ENCODE measurements around the gene TPCN1. TPM values are rescaled to one million over a fixed set of nuclear protein-coding genes. Genes with fewer than 3 reads are reported as not detected.
A peak's percentile ranks its signal among the peaks of the same experiment; 100 is the strongest.

The TPCN1 gene
- total RNA-seq (2022) (42.7 and 43.0 TPM in 2 replicates), Bru-seq, nascent RNA (percentile 59 among the genes with signal in this experiment), BruChase-seq, experiment 1, labeled RNA remaining after a 6-hour chase (percentile 65 among the genes with signal in this experiment), BruChase-seq, experiment 2, labeled RNA remaining after a 2-hour chase (percentile 59 among the genes with signal in this experiment)
- long read RNA-seq, full-length matches to known transcripts, result 33 of 111 reads
- long read RNA-seq, partial matches to known transcripts, result 38 of 111 reads
- long read RNA-seq, other reads (novel, unspliced or antisense), result 40 of 111 reads

DNA sequence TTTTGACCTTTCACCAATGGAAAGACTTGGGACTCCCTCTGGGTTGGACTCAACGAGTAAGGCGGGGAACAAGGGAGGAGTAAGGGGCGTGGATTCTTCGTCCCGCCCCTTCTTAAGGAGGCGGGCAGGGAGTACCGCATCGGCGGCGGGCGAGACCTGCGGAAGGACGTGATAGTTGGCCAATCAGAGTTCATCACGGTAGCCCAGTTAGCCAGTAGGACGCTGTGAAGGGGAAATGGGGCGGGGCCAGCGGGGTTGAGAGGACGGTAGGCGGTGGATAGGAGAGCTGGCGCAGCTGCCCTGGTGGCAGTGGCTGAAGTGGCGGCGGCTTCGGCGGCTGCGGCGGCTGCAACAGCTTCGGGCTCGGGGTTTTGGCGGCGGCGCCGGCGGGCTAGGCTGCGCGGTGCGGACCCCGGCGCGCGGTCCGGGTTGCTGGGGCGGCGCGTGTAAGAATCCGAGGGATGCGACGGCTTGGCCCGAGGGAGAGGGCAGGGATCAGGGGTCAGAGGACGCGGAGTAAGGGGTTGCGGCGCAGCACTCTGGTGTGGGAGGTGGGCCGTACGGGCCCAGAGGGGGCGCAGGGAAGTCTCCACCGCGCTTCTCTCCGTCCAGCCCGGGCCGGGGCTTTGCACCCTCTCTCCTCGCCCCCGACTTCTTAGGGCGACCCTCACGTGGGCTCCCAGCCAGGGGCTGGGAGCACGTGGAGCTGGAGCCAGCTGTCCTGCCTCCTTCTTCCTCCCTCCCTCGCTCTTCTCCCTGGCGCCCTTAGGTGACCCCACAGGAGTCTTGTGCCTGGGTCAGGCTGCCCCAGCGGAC lies at the start of gene TPCN1:
Gene TPCN1, plus strand, starts transcription at position 284 of the 816 bp plus-strand sequence. CDS start 5,389 bp downstream, outside the sequence.
- POLR2A ChIA-PET, result interaction anchor here (0.6 to 13.3 kb wide), 16 partner anchors 10 to 315 kb away, joined by 3 to 237 read pairs (median 4); partner anchors contain the start of genes DDX54, OAS1, RITA1 and SLC8B1
- H3K27me3 Mint-ChIP-seq (ENCODE audit: insufficient read depth, unreplicated experiment), result no peaks in the 10 kb centered on the region
- H3K4me3 Mint-ChIP-seq (ENCODE audit: unreplicated experiment), result peak within 1 kb of the TSS; percentile 95
- no peaks in the 10 kb centered on the region for H3K9me3 Mint-ChIP-seq (ENCODE audit: unreplicated experiment)
- no peaks in the 10 kb centered on the region for H3K36me3 Mint-ChIP-seq (ENCODE audit: insufficient read depth, unreplicated experiment)
- TF ChIP-seq, protein P1, sequence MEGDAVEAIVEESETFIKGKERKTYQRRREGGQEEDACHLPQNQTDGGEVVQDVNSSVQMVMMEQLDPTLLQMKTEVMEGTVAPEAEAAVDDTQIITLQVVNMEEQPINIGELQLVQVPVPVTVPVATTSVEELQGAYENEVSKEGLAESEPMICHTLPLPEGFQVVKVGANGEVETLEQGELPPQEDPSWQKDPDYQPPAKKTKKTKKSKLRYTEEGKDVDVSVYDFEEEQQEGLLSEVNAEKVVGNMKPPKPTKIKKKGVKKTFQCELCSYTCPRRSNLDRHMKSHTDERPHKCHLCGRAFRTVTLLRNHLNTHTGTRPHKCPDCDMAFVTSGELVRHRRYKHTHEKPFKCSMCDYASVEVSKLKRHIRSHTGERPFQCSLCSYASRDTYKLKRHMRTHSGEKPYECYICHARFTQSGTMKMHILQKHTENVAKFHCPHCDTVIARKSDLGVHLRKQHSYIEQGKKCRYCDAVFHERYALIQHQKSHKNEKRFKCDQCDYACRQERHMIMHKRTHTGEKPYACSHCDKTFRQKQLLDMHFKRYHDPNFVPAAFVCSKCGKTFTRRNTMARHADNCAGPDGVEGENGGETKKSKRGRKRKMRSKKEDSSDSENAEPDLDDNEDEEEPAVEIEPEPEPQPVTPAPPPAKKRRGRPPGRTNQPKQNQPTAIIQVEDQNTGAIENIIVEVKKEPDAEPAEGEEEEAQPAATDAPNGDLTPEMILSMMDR (IDR thresholded peaks at IDR 0.05; ENCODE audit: unreplicated experiment), result no peak
- peak; percentile 100 for DNase-seq (ENCODE audit: unreplicated experiment)
- intact Hi-C loops (cut with micrococcal nuclease), result loop anchor here (1.0 to 10.0 kb wide), 2 partner anchors 20 to 113 kb away; partner anchors contain the start of gene SLC8B1
- peak within 1 kb of the TSS; percentile 92 for H3K27ac Mint-ChIP-seq (ENCODE audit: low read depth, unreplicated experiment)
- BruUV-seq (replicated peaks), result no TSS peak
- peaks cover 19% of the 10 kb centered on the region for H3K4me1 Mint-ChIP-seq (ENCODE audit: insufficient read depth, unreplicated experiment)
- CTCF ChIA-PET, result interaction anchor here (0.7 to 1.5 kb wide), 4 partner anchors 23 to 1823 kb away, joined by 3 to 5 read pairs (median 4); no protein-coding TSS in a partner anchor

DNA sequence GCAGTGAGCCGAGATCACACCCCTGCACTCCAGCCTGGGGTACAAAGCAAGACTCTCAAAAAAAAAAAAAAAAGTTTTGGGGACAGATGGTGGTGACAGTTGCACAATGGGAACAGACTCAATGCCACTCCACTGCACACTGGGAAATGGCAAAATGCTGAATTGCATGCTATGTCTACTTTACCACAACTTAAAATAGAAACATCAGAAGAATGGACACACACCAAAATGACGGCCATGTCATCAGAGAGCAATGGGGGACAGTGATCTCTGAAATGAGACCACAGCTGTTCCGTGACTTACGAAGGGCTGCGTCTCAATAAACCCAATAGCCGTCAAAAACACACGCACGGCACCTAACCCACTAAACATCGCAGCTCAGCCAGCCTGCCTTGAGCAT lies 49.7 kb upstream of the TPCN1 start:
- Mint-ChIP-seq H3K9me3 (ENCODE audit: unreplicated experiment) (no peaks in the 10 kb centered on the region), H3K4me3 (ENCODE audit: unreplicated experiment) (no peak overlapping the region), H3K27ac (ENCODE audit: low read depth, unreplicated experiment) (peak overlapping the region; percentile 50), H3K36me3 (ENCODE audit: insufficient read depth, unreplicated experiment) (peaks cover 91% of the 10 kb centered on the region), H3K4me1 (ENCODE audit: insufficient read depth, unreplicated experiment) (peaks cover 5% of the 10 kb centered on the region), H3K27me3 (ENCODE audit: insufficient read depth, unreplicated experiment) (no peaks in the 10 kb centered on the region)
- no peak for DNase-seq (ENCODE audit: unreplicated experiment)
- intact Hi-C loops (cut with micrococcal nuclease), result no loop called here
- TF ChIP-seq, protein P1 (IDR thresholded peaks at IDR 0.05; ENCODE audit: unreplicated experiment), result no peak
- ChIA-PET CTCF (interaction anchor here (0.7 to 9.7 kb wide), 5 partner anchors 12 to 179 kb away, joined by 3 to 131 read pairs (median 33); no protein-coding TSS in a partner anchor), POLR2A (interaction anchor here (0.9 kb wide), 1 partner anchor 10 kb away, joined by 3 read pairs; no protein-coding TSS in a partner anchor)
- no TSS peak for BruUV-seq (replicated peaks)

DNA sequence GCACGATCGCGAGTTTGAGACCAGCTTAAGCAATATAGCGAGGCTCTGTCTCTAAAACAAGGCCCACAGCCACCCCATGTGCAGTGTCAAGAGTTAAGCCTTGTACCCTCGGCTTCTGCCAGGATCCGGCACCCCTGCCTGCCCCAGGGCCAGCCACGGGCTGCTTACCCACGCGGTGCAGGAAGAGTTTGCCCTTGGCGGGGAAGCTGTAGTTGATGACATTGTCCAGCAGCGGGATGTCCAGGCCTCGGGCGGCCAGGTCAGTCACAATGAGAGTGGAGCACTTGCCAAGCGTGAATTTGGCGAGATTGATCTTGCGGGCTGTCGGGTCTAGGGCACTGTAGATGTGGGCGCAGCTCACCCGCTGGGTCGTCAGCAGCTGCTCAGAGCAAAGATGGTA lies 49.1 kb upstream of the TPCN1 start:
- intact Hi-C loops (cut with micrococcal nuclease), result no loop called here
- no peak overlapping the region for H3K4me3 Mint-ChIP-seq (ENCODE audit: unreplicated experiment)
- ChIA-PET CTCF (interaction anchor here (0.6 to 9.7 kb wide), 10 partner anchors 13 to 241 kb away, joined by 3 to 131 read pairs (median 4); no protein-coding TSS in a partner anchor), POLR2A (interaction anchor here (0.9 kb wide), 1 partner anchor 10 kb away, joined by 3 read pairs; no protein-coding TSS in a partner anchor)
- TF ChIP-seq, protein P1 (IDR thresholded peaks at IDR 0.05; ENCODE audit: unreplicated experiment), result no peak
- peaks cover 5% of the 10 kb centered on the region for H3K4me1 Mint-ChIP-seq (ENCODE audit: insufficient read depth, unreplicated experiment)
- peaks cover 91% of the 10 kb centered on the region for H3K36me3 Mint-ChIP-seq (ENCODE audit: insufficient read depth, unreplicated experiment)
- H3K9me3 Mint-ChIP-seq (ENCODE audit: unreplicated experiment), result no peaks in the 10 kb centered on the region
- BruUV-seq (replicated peaks), result no TSS peak
- H3K27ac Mint-ChIP-seq (ENCODE audit: low read depth, unreplicated experiment), result no peak overlapping the region
- no peak for DNase-seq (ENCODE audit: unreplicated experiment)
- no peaks in the 10 kb centered on the region for H3K27me3 Mint-ChIP-seq (ENCODE audit: insufficient read depth, unreplicated experiment)
